NOMO-1 treated with DMSO at 0.1 percent for 48 hours (cell line): Measurements from ENCODE around the gene MARVELD2.
"Not testable (repeated sequence)": the region's sequence is repeated elsewhere in the genome, so short reads cannot be mapped to it uniquely, and the experiment has no call there.

Source experiments
- DNase-seq: peaks from one replicate; lab custom pipeline; 2025; ENCODE audit not compliant: unreplicated experiment; lab: John Stamatoyannopoulos, UW

Gene MARVELD2

GRCh38 chr5:69414885-69415583, at the start of gene MARVELD2:
TSS of gene MARVELD2 (plus strand) at chr5:69415116. CDS start at chr5:69419386, 4,270 bp downstream.
- DNase-seq = peak; percentile 21

GRCh38 chr5:69367697-69368279, 47.1 kb upstream of the MARVELD2 start:
- peak; percentile 9 for DNase-seq

- DNase-seq = no peak
These were observed 46.2 kb upstream of the MARVELD2 start for GRCh38 chr5:69368458-69369339.

- peak; percentile 91 for DNase-seq
These were observed 45.4 kb upstream of the MARVELD2 start, which contains the start of the genes AK6, RAD17 and TAF9 for GRCh38 chr5:69369340-69370121. TSS of gene AK6 (minus strand) at chr5:69369520. CDS start at chr5:69369490, 30 bp downstream. TSS of gene RAD17 (plus strand) at chr5:69369818. CDS start at chr5:69372209, 2,391 bp downstream. TSS of gene TAF9 (minus strand) at chr5:69369520. CDS start at chr5:69365737, 3,783 bp downstream.

- not testable (repeated sequence) for DNase-seq
These were observed 44.6 kb upstream of the MARVELD2 start for GRCh38 chr5:69370335-69370734.

- DNase-seq = no peak
These were observed 42.5 kb upstream of the MARVELD2 start for GRCh38 chr5:69372394-69372793.

- no peak for DNase-seq
These were observed 39.9 kb upstream of the MARVELD2 start for GRCh38 chr5:69374911-69375446.

GRCh38 chr5:69378376-69378775, 36.5 kb upstream of the MARVELD2 start:
- DNase-seq = no peak

GRCh38 chr5:69404659-69405330, 10.1 kb upstream of the MARVELD2 start:
- no peak for DNase-seq

GRCh38 chr5:69415584-69415958, 655 bp downstream of the MARVELD2 start:
- DNase-seq = no peak

- no peak for DNase-seq
These were observed 1.3 kb downstream of the MARVELD2 start for GRCh38 chr5:69416180-69416579.

- DNase-seq = no peak
These were observed 1.8 kb downstream of the MARVELD2 start for GRCh38 chr5:69416699-69417098.

GRCh38 chr5:69418554-69418953, 3.6 kb downstream of the MARVELD2 start:
- no peak for DNase-seq

- DNase-seq = no peak
These were observed 16.7 kb downstream of the MARVELD2 start for GRCh38 chr5:69431424-69432303.

GRCh38 chr5:69432412-69433206, 17.7 kb downstream of the MARVELD2 start:
- DNase-seq = no peak

GRCh38 chr5:69435276-69435884, 20.5 kb downstream of the MARVELD2 start:
- not testable (repeated sequence) for DNase-seq

GRCh38 chr5:69444127-69444754, 29.3 kb downstream of the MARVELD2 start:
- DNase-seq = no peak
